IPS DF 6.9 (cell line): ENCODE measurements around the gene LDB2.

Source experiments
- DNase-seq: peaks from one replicate; pipeline ENCODE4 v3.0.0-alpha.2; 2013; ENCODE audit warnings: low read depth, low spot score
- H3K27ac ChIP-seq: one replicate; pipeline ENCODE4 v1.5.1; 2013; ENCODE audit warnings: low read length, control low read depth
- H3K27me3 ChIP-seq: 2 replicates; pipeline ENCODE4 v1.6.1; 2013; ENCODE audit warnings: mild to moderate bottlenecking, low read length; ENCODE audit not compliant: control insufficient read depth, insufficient read depth
- H3K36me3 ChIP-seq: 2 replicates; pipeline ENCODE4 v1.6.1; 2013; ENCODE audit warnings: low read length; ENCODE audit not compliant: control insufficient read depth, insufficient read depth
- H3K4me1 ChIP-seq: 2 replicates; pipeline ENCODE4 v1.6.1; 2013; ENCODE audit warnings: low read length; ENCODE audit not compliant: control insufficient read depth, insufficient read depth
- H3K4me3 ChIP-seq: 2 replicates; pipeline ENCODE4 v1.5.1; 2013; ENCODE audit warnings: mild to moderate bottlenecking, low read length
- H3K9me3 ChIP-seq: 2 replicates; pipeline ENCODE4 v1.6.1; 2013; ENCODE audit warnings: low read length, inconsistent platforms; ENCODE audit not compliant: control insufficient read depth, insufficient read depth
- WGBS: extraction: QIAGEN DNeasy Blood & Tissue Kit; methylation state at CpG from one replicate; pipeline ENCODE4 v1.1.7; 2013; ENCODE audit warnings: mixed read lengths, missing lambda C conversion rate; ENCODE audit not compliant: insufficient read length, insufficient coverage; 5-methylcytosine and 5-hydroxymethylcytosine counted together

LDB2 gene

DNA sequence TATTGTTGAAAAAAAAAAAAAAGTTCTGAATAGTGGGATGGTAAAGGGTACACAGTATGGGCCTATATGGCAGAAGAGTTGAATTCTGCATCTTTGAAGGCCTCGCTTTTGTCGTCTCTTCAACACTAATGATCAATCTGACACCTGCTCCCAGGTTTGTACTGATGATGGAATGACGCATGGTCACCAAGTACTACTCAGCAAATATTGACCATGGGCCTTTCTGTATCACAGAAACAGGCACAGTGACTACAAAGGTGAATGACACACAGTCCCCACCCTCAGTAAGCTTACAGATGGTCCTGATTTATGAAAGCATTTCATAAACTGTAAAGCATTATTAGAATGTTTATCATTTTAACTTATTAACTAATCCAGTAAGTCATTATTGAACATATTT is 152.6 kb downstream of the LDB2 start:
- no peak for DNase-seq
- Histone ChIP-seq H3K4me1 (no peaks in the 10 kb centered on the region), H3K4me3 (no peak overlapping the region), H3K36me3 (no peaks in the 10 kb centered on the region), H3K9me3 (no peaks in the 10 kb centered on the region), H3K27me3 (no peaks in the 10 kb centered on the region), H3K27ac (no peak overlapping the region)
- WGBS, result no CpG with 5 or more reads among the region's 3 CpGs

- DNase-seq, result no peak
- H3K9me3 ChIP-seq, result no peaks in the 10 kb centered on the region
- WGBS, result no CpG with 5 or more reads among the region's 7 CpGs
- H3K27ac ChIP-seq, result no peak overlapping the region
- no peaks in the 10 kb centered on the region for H3K4me1 ChIP-seq
- H3K27me3 ChIP-seq, result no peaks in the 10 kb centered on the region
- no peaks in the 10 kb centered on the region for H3K36me3 ChIP-seq
- no peak overlapping the region for H3K4me3 ChIP-seq
These were observed 153.3 kb downstream of the LDB2 start for GRCh38 chr4:16745009-16745635.

- Histone ChIP-seq H3K36me3 (no peaks in the 10 kb centered on the region), H3K4me3 (no peak overlapping the region), H3K9me3 (no peaks in the 10 kb centered on the region), H3K4me1 (no peaks in the 10 kb centered on the region), H3K27me3 (no peaks in the 10 kb centered on the region), H3K27ac (no peak overlapping the region)
- no CpG with 5 or more reads among the region's 3 CpGs for WGBS
- DNase-seq, result no peak
These were observed 157.2 kb downstream of the LDB2 start for GRCh38 chr4:16741287-16741686.

- no peak for DNase-seq
- no peak overlapping the region for H3K4me3 ChIP-seq
- H3K27me3 ChIP-seq, result no peaks in the 10 kb centered on the region
- no peaks in the 10 kb centered on the region for H3K9me3 ChIP-seq
- H3K27ac ChIP-seq, result no peak overlapping the region
- WGBS, result no CpG with 5 or more reads among the region's 8 CpGs
- H3K4me1 ChIP-seq, result no peaks in the 10 kb centered on the region
- no peaks in the 10 kb centered on the region for H3K36me3 ChIP-seq
These were observed 158.3 kb downstream of the LDB2 start for GRCh38 chr4:16739997-16740624.

DNA sequence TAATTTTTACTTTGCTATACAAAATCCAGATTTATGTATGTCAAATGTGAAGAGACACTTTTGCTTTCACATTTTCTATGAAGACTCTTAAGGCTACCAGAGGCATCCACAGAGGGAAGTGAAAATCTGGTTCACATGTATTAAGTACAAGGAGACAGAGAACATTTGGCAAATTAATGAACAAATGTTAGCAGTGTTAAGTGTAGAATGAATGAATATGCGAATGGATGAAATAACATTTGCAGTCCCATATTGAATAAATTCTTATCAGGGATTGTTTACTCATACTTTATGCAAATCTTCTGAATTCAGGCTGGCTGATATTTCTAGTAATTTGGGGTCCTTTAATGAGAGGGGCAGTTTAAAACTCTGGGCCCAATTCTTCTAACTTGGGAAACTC is 159.9 kb downstream of the LDB2 start:
- H3K27me3 ChIP-seq, result no peaks in the 10 kb centered on the region
- H3K36me3 ChIP-seq, result no peaks in the 10 kb centered on the region
- no CpG with 5 or more reads among the region's 1 CpG for WGBS
- no peak for DNase-seq
- no peaks in the 10 kb centered on the region for H3K9me3 ChIP-seq
- H3K4me3 ChIP-seq, result no peak overlapping the region
- no peak overlapping the region for H3K27ac ChIP-seq
- no peaks in the 10 kb centered on the region for H3K4me1 ChIP-seq

DNA sequence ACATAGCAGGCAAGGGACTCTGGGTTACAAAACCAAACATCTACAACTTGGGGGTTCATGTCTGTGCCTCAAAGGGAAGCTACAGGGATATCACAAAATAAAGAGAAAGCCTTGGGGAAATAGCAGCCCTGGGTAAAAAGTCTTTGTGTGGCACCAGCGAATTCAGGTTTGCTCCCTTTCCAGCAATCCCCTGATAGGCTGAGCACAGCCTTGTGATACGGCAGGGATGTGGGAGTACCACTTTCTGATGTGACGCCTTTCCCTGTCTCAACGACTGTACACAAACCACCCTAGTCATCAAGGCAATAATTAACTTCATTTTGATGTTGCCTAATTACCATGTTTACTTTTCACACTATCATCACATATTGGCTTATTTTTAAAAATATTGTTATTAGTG is 164.9 kb downstream of the LDB2 start:
- Histone ChIP-seq H3K4me1 (0 out of 2 replicates have a peak, but pooled peaks cover 1% of the 10 kb centered on the region), H3K36me3 (peaks cover 3% of the 10 kb centered on the region; the same call in 1 of the 2 replicates), H3K9me3 (no peaks in the 10 kb centered on the region), H3K27ac (no peak overlapping the region), H3K27me3 (no peaks in the 10 kb centered on the region), H3K4me3 (no peak overlapping the region)
- no peak for DNase-seq
- no CpG with 5 or more reads among the region's 4 CpGs for WGBS

- no peak for DNase-seq
- Histone ChIP-seq H3K27ac (no peak overlapping the region), H3K36me3 (peaks cover 3% of the 10 kb centered on the region; the same call in 1 of the 2 replicates), H3K9me3 (no peaks in the 10 kb centered on the region), H3K4me3 (no peak overlapping the region), H3K27me3 (no peaks in the 10 kb centered on the region), H3K4me1 (0 out of 2 replicates have a peak, but pooled peaks cover 1% of the 10 kb centered on the region)
- no CpG with 5 or more reads among the region's 6 CpGs for WGBS
These were observed 165.7 kb downstream of the LDB2 start for GRCh38 chr4:16732741-16733140.

DNA sequence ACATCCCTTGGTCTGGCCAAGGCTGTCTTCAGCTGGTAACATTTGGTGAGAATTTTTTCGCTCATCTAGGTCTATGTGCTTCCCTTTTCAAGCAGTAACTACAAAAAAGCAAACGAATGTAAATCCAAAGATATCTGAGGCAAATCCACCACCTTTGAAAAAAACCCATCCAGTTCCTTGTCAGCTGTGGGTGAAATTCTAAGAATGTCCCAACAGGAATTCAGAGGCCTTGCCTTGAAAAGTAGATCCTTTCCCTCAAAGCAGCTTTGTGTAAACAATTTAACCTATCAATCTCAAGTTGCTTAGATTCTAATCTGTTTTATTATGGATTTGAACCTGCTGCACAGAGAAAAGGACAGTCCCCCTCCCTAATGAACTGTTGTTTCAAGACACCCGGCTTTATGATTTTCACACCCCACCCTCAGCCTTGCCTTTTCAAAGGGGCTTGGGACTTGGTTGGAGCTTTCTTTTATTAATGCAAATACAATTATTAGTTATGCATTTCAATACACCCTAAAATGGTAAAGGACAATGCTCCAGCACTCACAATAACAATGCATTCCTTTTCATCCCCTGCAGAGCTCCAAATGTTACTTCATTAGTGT is 166.6 kb downstream of the LDB2 start:
- Histone ChIP-seq H3K27ac (no peak overlapping the region), H3K27me3 (no peaks in the 10 kb centered on the region), H3K9me3 (no peaks in the 10 kb centered on the region), H3K4me1 (peaks cover 1% of the 10 kb centered on the region; the same call in 1 of the 2 replicates), H3K4me3 (no peak overlapping the region), H3K36me3 (peaks cover 3% of the 10 kb centered on the region; the same call in 1 of the 2 replicates)
- DNase-seq, result no peak
- WGBS, result no CpG with 5 or more reads among the region's 3 CpGs

DNA sequence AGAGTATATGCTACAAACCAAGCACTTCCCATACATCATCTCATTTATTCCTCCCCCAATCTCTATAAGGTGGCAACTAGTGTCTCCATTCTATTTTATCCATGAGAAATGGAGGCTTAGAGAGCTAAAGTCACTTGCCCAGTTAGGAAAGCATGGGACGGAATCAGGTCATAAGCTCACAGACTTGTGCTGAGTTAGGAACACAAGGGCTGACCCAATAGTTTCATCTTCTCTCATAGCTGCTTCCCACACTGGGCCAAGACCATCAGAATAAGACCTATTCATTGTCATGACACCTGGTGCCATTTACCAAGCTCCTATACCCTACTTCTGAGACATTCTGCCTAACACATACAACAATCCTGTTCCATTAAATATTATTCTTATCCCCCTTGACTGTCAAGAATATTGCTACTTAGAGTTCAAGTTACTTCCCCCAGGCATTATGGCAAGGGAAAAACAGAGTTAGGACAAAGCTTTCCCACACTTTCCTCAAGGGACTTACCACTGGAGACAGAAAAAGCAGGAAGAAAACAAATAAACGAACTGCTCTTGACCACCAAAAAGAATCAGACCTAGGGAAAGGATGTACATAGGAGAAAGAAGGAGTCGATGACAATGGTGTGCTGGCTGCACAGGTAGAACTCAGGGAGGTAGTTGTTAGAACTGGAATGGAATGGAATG is 167.8 kb downstream of the LDB2 start:
- Histone ChIP-seq H3K4me1 (peaks cover 1% of the 10 kb centered on the region; the same call in 1 of the 2 replicates), H3K27ac (no peak overlapping the region), H3K27me3 (no peaks in the 10 kb centered on the region), H3K9me3 (no peaks in the 10 kb centered on the region), H3K4me3 (no peak overlapping the region), H3K36me3 (peaks cover 3% of the 10 kb centered on the region; the same call in 1 of the 2 replicates)
- no peak for DNase-seq
- no CpG with 5 or more reads among the region's 3 CpGs for WGBS

DNA sequence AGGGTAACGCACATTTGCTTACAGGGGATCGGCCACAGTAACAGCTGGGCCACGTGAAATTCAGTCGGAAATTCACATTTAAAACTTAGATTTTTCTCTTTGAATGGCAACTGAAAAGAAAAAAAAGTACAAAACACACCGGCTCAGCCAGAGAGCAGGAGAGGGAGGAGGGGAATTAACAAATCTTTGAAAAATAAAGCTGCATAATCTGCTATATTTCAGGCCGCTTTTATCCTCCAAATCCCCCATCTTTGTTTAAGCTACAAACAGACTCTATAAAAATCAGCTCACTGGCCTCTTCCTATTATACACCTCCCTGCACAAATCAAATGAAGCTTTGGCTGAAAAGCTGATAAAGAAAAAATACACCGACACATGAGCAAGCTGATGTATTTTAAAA is 169.1 kb downstream of the LDB2 start:
- Histone ChIP-seq H3K4me1 (peaks cover 1% of the 10 kb centered on the region; the same call in 1 of the 2 replicates), H3K27me3 (no peaks in the 10 kb centered on the region), H3K4me3 (no peak overlapping the region), H3K36me3 (peaks cover 3% of the 10 kb centered on the region; the same call in 1 of the 2 replicates), H3K27ac (no peak overlapping the region), H3K9me3 (no peaks in the 10 kb centered on the region)
- WGBS, result no CpG with 5 or more reads among the region's 7 CpGs
- no peak for DNase-seq
